ENCODE results near the gene PODXL.

Gene PODXL

GRCh38 chr7:131554880-131555516 lies 1.4 kb downstream of the PODXL start:
- Histone ChIP-seq H3K9me2 (replicated peaks; ENCODE audit: insufficient read depth, low read length) (no peaks in the 10 kb centered on the region), H3K4me3 (ENCODE audit: insufficient read depth, low read length, poor library complexity, severe bottlenecking) (no peak overlapping the region), H3K9ac (ENCODE audit: low read length) (no peak overlapping the region), H2AFZ (ENCODE audit: low read depth, low read length, severe bottlenecking) (no peak overlapping the region), H3K36me3 (ENCODE audit: low read length) (no peaks in the 10 kb centered on the region), H4K20me1 (ENCODE audit: low read depth, low read length) (no peaks in the 10 kb centered on the region), H3K27me3 (ENCODE audit: low read length) (no peaks in the 10 kb centered on the region), H3K9me3 (ENCODE audit: insufficient read depth, low read length) (no peaks in the 10 kb centered on the region), H3K79me2 (ENCODE audit: insufficient read depth, low read length) (no peaks in the 10 kb centered on the region), H3K4me2 (ENCODE audit: low read depth, low read length, poor library complexity, severe bottlenecking) (peak overlapping the region; percentile 66), H3F3A (ENCODE audit: insufficient read depth) (no peaks in the 10 kb centered on the region), H3K27ac (ENCODE audit: low read depth, low read length) (no peak overlapping the region)
- no peak for TF ChIP-seq EZH2phosphoT487 (conservative IDR thresholded peaks at IDR 0.05; ENCODE audit: low read length)
- TF ChIP-seq, protein P1, sequence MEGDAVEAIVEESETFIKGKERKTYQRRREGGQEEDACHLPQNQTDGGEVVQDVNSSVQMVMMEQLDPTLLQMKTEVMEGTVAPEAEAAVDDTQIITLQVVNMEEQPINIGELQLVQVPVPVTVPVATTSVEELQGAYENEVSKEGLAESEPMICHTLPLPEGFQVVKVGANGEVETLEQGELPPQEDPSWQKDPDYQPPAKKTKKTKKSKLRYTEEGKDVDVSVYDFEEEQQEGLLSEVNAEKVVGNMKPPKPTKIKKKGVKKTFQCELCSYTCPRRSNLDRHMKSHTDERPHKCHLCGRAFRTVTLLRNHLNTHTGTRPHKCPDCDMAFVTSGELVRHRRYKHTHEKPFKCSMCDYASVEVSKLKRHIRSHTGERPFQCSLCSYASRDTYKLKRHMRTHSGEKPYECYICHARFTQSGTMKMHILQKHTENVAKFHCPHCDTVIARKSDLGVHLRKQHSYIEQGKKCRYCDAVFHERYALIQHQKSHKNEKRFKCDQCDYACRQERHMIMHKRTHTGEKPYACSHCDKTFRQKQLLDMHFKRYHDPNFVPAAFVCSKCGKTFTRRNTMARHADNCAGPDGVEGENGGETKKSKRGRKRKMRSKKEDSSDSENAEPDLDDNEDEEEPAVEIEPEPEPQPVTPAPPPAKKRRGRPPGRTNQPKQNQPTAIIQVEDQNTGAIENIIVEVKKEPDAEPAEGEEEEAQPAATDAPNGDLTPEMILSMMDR (IDR thresholded peaks at IDR 0.05; ENCODE audit: insufficient read depth, low read length, poor library complexity, severe bottlenecking) = no peak

- H3K9me3 ChIP-seq (ENCODE audit: insufficient read depth, low read length) = no peaks in the 10 kb centered on the region
Measured at GRCh38 chr7:131553931-131554330, 2.5 kb downstream of the PODXL start.

GRCh38 chr7:131552053-131552452 lies 4.4 kb downstream of the PODXL start:
- H3K4me2 ChIP-seq (ENCODE audit: low read depth, low read length, poor library complexity, severe bottlenecking) = no peak overlapping the region

More at GRCh38 chr7:131553931-131554330, 2.5 kb downstream of the PODXL start:
- no peaks in the 10 kb centered on the region for H3K79me2 ChIP-seq (ENCODE audit: insufficient read depth, low read length)
- H3K9ac ChIP-seq (ENCODE audit: low read length) = no peak overlapping the region
- H3K4me2 ChIP-seq (ENCODE audit: low read depth, low read length, poor library complexity, severe bottlenecking) = no peak overlapping the region
- H4K20me1 ChIP-seq (ENCODE audit: low read depth, low read length) = no peaks in the 10 kb centered on the region
- no peaks in the 10 kb centered on the region for H3F3A ChIP-seq (ENCODE audit: insufficient read depth)
- TF ChIP-seq EZH2phosphoT487 (conservative IDR thresholded peaks at IDR 0.05; ENCODE audit: low read length) = no peak
- TF ChIP-seq, protein P1 (IDR thresholded peaks at IDR 0.05; ENCODE audit: insufficient read depth, low read length, poor library complexity, severe bottlenecking) = no peak
- no peaks in the 10 kb centered on the region for H3K27me3 ChIP-seq (ENCODE audit: low read length)
- H3K36me3 ChIP-seq (ENCODE audit: low read length) = no peaks in the 10 kb centered on the region
- no peak overlapping the region for H2AFZ ChIP-seq (ENCODE audit: low read depth, low read length, severe bottlenecking)
- no peak overlapping the region for H3K4me3 ChIP-seq (ENCODE audit: insufficient read depth, low read length, poor library complexity, severe bottlenecking)
- H3K9me2 ChIP-seq (replicated peaks; ENCODE audit: insufficient read depth, low read length) = no peaks in the 10 kb centered on the region
- no peak overlapping the region for H3K27ac ChIP-seq (ENCODE audit: low read depth, low read length)

More at GRCh38 chr7:131552053-131552452, 4.4 kb downstream of the PODXL start:
- Histone ChIP-seq H3K79me2 (ENCODE audit: insufficient read depth, low read length) (no peaks in the 10 kb centered on the region), H3K9ac (ENCODE audit: low read length) (no peak overlapping the region), H3K36me3 (ENCODE audit: low read length) (no peaks in the 10 kb centered on the region), H2AFZ (ENCODE audit: low read depth, low read length, severe bottlenecking) (no peak overlapping the region), H4K20me1 (ENCODE audit: low read depth, low read length) (no peaks in the 10 kb centered on the region), H3K27ac (ENCODE audit: low read depth, low read length) (no peak overlapping the region), H3K27me3 (ENCODE audit: low read length) (no peaks in the 10 kb centered on the region), H3K9me2 (replicated peaks; ENCODE audit: insufficient read depth, low read length) (no peaks in the 10 kb centered on the region), H3K9me3 (ENCODE audit: insufficient read depth, low read length) (no peaks in the 10 kb centered on the region), H3F3A (ENCODE audit: insufficient read depth) (no peaks in the 10 kb centered on the region), H3K4me3 (ENCODE audit: insufficient read depth, low read length, poor library complexity, severe bottlenecking) (no peak overlapping the region)
- TF ChIP-seq, protein P1 (IDR thresholded peaks at IDR 0.05; ENCODE audit: insufficient read depth, low read length, poor library complexity, severe bottlenecking) = no peak
- TF ChIP-seq EZH2phosphoT487 (conservative IDR thresholded peaks at IDR 0.05; ENCODE audit: low read length) = no peak

Data from SU-DHL-6 (cell line).